ENCODE results near the gene TTC34. TPM values are rescaled to one million over a fixed set of nuclear protein-coding genes. Genes with fewer than 3 reads are reported as not detected.

Gene TTC34
- total and polyA plus RNA-seq, 7 donors: under 0.01 to 0.83 (median 0.56) TPM; not detected in 1

- 92 to 93% methylated on average over 2 of the region's 2 CpGs for WGBS, 2 donors
- H3K9me3 ChIP-seq: peaks cover 0 to 7% (median 5%) of the 10 kb centered on the region in 4 donors
These were observed 187.3 kb downstream of the TTC34 start for GRCh38 chr1:2614145-2614544.

DNA sequence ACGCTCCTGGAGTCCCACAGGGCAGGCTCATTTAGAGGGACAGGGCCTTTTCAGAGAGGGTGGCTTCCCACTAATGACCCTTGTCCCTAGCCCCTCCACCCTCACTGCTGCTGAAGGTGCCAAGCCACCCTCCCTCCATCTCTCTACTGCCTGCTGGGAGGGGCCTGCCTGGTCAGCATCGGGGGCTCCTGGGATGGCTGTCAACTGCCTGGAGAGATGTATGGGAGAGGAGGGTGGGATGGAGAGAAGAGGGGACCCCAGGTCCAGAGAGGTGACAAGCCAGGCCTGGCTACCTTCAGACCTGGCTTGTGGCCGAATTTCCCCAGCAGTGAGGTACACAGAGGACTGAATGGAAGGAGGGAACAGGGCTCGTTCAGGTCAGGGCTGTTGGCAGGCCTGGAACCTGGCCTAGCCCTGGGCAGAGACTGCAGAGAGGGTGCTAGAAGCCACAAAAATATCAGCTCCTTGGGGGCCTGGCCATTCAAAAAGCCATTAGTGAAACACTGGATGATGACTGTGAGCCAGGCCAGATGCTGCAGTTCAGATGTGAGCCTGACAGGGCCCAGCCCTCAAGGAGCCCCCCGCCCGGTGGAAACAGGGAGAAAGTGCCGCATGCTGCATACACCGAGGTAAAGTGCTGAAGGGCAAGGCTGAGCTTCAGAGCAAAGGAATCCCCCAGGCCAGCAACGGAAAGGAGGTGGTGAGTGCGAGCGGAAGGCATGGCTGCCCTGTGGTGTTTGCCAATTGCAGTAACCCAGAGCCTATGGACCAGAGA lies 188.7 kb downstream of the TTC34 start:
- H3K4me3 ChIP-seq: no peak overlapping the region
- no peak overlapping the region for H3K27ac ChIP-seq
- 84 to 93% methylated on average over 11 of the region's 11 CpGs for WGBS, 2 donors
- intact Hi-C loops (cut with DNase I): no loop called here
- H3K4me1 ChIP-seq: peaks cover 0 to 8% (median 3%) of the 10 kb centered on the region in 4 donors
- H3K27me3 ChIP-seq: peaks cover 0 to 35% (median 8%) of the 10 kb centered on the region in 3 donors
- peaks cover 0 to 7% (median 5%) of the 10 kb centered on the region in 4 donors for H3K9me3 ChIP-seq
- no peaks in the 10 kb centered on the region for H3K36me3 ChIP-seq
- no peak for DNase-seq
- TF ChIP-seq EP300 (IDR thresholded peaks at IDR 0.05): no peak
- TF ChIP-seq POLR2AphosphoS5 (IDR thresholded peaks at IDR 0.05): no peak
- no peak for TF ChIP-seq CTCF (IDR thresholded peaks at IDR 0.05)
- no peak for TF ChIP-seq POLR2A (IDR thresholded peaks at IDR 0.05)

More at GRCh38 chr1:2614145-2614544, 187.3 kb downstream of the TTC34 start:
- TF ChIP-seq CTCF (IDR thresholded peaks at IDR 0.05) (no peak), POLR2A (IDR thresholded peaks at IDR 0.05) (no peak), POLR2AphosphoS5 (IDR thresholded peaks at IDR 0.05) (no peak), EP300 (IDR thresholded peaks at IDR 0.05) (no peak)
- no peak overlapping the region for H3K4me3 ChIP-seq
- H3K4me1 ChIP-seq: peaks cover 0 to 8% (median 3%) of the 10 kb centered on the region in 4 donors
- no peak overlapping the region for H3K27ac ChIP-seq
- H3K27me3 ChIP-seq: peaks cover 0 to 35% (median 8%) of the 10 kb centered on the region in 3 donors
- H3K36me3 ChIP-seq: no peaks in the 10 kb centered on the region
- no peak for DNase-seq
- intact Hi-C loops (cut with DNase I): no loop called here

- WGBS, 2 donors: 43 to 74% methylated on average over 19 of the region's 19 CpGs
- Histone ChIP-seq H3K36me3 (no peaks in the 10 kb centered on the region), H3K27ac (no peak overlapping the region), H3K4me1 (peaks cover 0 to 11% (median 4%) of the 10 kb centered on the region in 4 donors), H3K4me3 (no peak overlapping the region), H3K27me3 (peaks cover 0 to 41% (median 8%) of the 10 kb centered on the region in 3 donors), H3K9me3 (peaks cover 0 to 7% (median 5%) of the 10 kb centered on the region in 4 donors)
- no peak for DNase-seq
- TF ChIP-seq CTCF (IDR thresholded peaks at IDR 0.05) (no peak), EP300 (IDR thresholded peaks at IDR 0.05) (no peak), POLR2A (IDR thresholded peaks at IDR 0.05) (no peak), POLR2AphosphoS5 (IDR thresholded peaks at IDR 0.05) (no peak)
- intact Hi-C loops (cut with DNase I): no loop called here
These were observed 189.7 kb downstream of the TTC34 start for GRCh38 chr1:2611621-2612437.

GRCh38 chr1:2611031-2611501 lies 190.4 kb downstream of the TTC34 start:
- Histone ChIP-seq H3K9me3 (peaks cover 0 to 7% (median 4%) of the 10 kb centered on the region in 4 donors), H3K4me3 (no peak overlapping the region), H3K36me3 (no peaks in the 10 kb centered on the region), H3K4me1 (peaks cover 0 to 11% (median 4%) of the 10 kb centered on the region in 4 donors), H3K27me3 (peaks cover 0 to 48% (median 14%) of the 10 kb centered on the region in 3 donors), H3K27ac (no peak overlapping the region)
- WGBS, 2 donors: 8 to 15% methylated on average over 24 of the region's 24 CpGs
- TF ChIP-seq EP300 (IDR thresholded peaks at IDR 0.05) (no peak), CTCF (IDR thresholded peaks at IDR 0.05) (no peak), POLR2A (IDR thresholded peaks at IDR 0.05) (no peak), POLR2AphosphoS5 (IDR thresholded peaks at IDR 0.05) (no peak)
- intact Hi-C loops (cut with DNase I): no loop called here
- peak; percentile 64 for DNase-seq

Measured in sigmoid colon (tissue), 7 donors.